Subcutaneous abdominal adipose tissue (tissue), 5 donors: ENCODE measurements around the gene MAGI1.

Experiments used
- H3K27ac ChIP-seq: one replicate; pipeline ENCODE4 v1.7.0; 2013; ENCODE audit warnings: low read depth, mild to moderate bottlenecking, inconsistent platforms, low read length, moderate library complexity
- H3K27me3 ChIP-seq, 5 donors: one replicate each; pipeline ENCODE4 v1.7.0; 2013; ENCODE audit warnings: low read length in 5 of 5, inconsistent platforms in 1 of 5; ENCODE audit not compliant: control insufficient read depth in 5 of 5, insufficient read depth in 4 of 5
- H3K36me3 ChIP-seq, 5 donors: one replicate each; pipeline ENCODE4 v1.7.0; 2013; ENCODE audit warnings: low read length in 5 of 5; ENCODE audit not compliant: control insufficient read depth in 5 of 5, insufficient read depth in 5 of 5
- H3K4me1 ChIP-seq, 5 donors: one replicate each; pipeline ENCODE4 v1.7.0; 2013; ENCODE audit warnings: low read length in 5 of 5, mild to moderate bottlenecking in 3 of 5, moderate library complexity in 1 of 5; ENCODE audit not compliant: control insufficient read depth in 5 of 5, insufficient read depth in 5 of 5
- H3K4me3 ChIP-seq, 5 donors: one replicate each; pipeline ENCODE4 v1.7.0; 2013; ENCODE audit warnings: low read length in 5 of 5, low read depth in 1 of 5
- H3K9ac ChIP-seq, 5 donors: one replicate each; pipeline ENCODE4 v1.7.0; 2013; ENCODE audit warnings: low read length in 5 of 5, mild to moderate bottlenecking in 4 of 5, moderate library complexity in 3 of 5
- H3K9me3 ChIP-seq, 5 donors: one replicate each; pipeline ENCODE4 v1.7.0; 2013; ENCODE audit warnings: low read length in 5 of 5; ENCODE audit not compliant: control insufficient read depth in 5 of 5
- donor health status: healthy.
- donor health status: healthy.
- donor health status: healthy.
- donor health status: healthy.
- donor health status: healthy.

MAGI1 gene

DNA sequence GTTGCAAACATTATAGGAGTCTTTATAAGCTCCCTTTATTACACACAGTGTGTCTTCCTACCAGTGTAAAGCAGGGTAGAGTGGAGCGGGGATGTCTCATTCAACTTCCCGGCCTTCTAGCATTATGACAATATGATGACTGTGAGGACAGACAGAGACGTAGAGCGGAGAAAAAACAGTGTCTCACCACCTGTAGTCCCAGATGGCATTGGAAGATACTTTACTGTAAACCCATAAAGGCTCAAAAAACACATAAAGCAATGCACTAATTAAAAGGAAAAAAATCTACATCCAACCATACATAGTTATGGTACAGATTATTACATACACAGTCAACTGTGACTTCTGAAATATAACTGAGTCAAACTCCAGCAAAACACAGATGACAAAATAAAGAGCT is 383.7 kb downstream of the MAGI1 start:
- H3K9me3 ChIP-seq = peaks cover 0 to 8% (median 6%) of the 10 kb centered on the region in 5 donors
- H3K4me1 ChIP-seq = no peaks in the 10 kb centered on the region
- no peak overlapping the region for H3K9ac ChIP-seq
- no peak overlapping the region for H3K27ac ChIP-seq
- H3K27me3 ChIP-seq = no peaks in the 10 kb centered on the region
- no peak overlapping the region for H3K4me3 ChIP-seq
- no peaks in the 10 kb centered on the region for H3K36me3 ChIP-seq

DNA sequence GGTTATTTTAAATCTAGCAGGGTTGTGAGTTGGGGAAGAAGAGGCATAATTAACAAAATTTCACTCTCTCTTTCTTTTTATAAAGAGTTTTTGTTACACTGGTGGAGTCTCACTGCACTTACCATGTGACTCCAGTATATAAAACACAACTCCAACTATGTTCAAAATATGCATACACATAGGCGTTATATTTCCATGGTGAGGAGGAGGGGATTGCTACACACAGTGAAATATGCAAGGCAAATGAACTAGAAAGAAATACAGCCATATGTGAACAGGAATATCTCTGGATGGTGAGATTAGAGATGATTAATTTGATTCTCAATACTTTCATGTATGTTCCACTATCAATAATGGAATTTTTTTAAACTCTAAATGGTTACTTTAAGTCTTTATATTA is 385.0 kb downstream of the MAGI1 start:
- no peak overlapping the region for H3K4me3 ChIP-seq
- no peaks in the 10 kb centered on the region for H3K4me1 ChIP-seq
- no peak overlapping the region for H3K9ac ChIP-seq
- no peak overlapping the region for H3K27ac ChIP-seq
- H3K9me3 ChIP-seq = peaks cover 0 to 10% (median 9%) of the 10 kb centered on the region in 5 donors
- no peaks in the 10 kb centered on the region for H3K27me3 ChIP-seq
- H3K36me3 ChIP-seq = no peaks in the 10 kb centered on the region

- Histone ChIP-seq H3K9me3 (peaks cover 5 to 26% (median 22%) of the 10 kb centered on the region in 5 donors), H3K36me3 (no peaks in the 10 kb centered on the region), H3K27me3 (no peaks in the 10 kb centered on the region), H3K4me1 (no peaks in the 10 kb centered on the region), H3K4me3 (no peak overlapping the region), H3K27ac (no peak overlapping the region), H3K9ac (no peak overlapping the region)
Observed at GRCh38 chr3:65650247-65650646, 388.5 kb downstream of the MAGI1 start.

GRCh38 chr3:65647369-65647768 is 391.3 kb downstream of the MAGI1 start:
- no peaks in the 10 kb centered on the region for H3K36me3 ChIP-seq
- H3K4me1 ChIP-seq = peaks cover 4 to 16% (median 12%) of the 10 kb centered on the region in 5 donors
- H3K4me3 ChIP-seq = no peak overlapping the region
- peaks cover 5 to 26% (median 22%) of the 10 kb centered on the region in 5 donors for H3K9me3 ChIP-seq
- no peaks in the 10 kb centered on the region for H3K27me3 ChIP-seq
- H3K27ac ChIP-seq = no peak overlapping the region
- no peak overlapping the region for H3K9ac ChIP-seq

GRCh38 chr3:65642883-65643282 is 395.8 kb downstream of the MAGI1 start:
- peaks cover 5 to 16% (median 10%) of the 10 kb centered on the region in 5 donors for H3K9me3 ChIP-seq
- peaks cover 4 to 25% (median 12%) of the 10 kb centered on the region in 5 donors for H3K4me1 ChIP-seq
- H3K27ac ChIP-seq = no peak overlapping the region
- H3K27me3 ChIP-seq = no peaks in the 10 kb centered on the region
- H3K9ac ChIP-seq = no peak overlapping the region
- H3K4me3 ChIP-seq = no peak overlapping the region
- no peaks in the 10 kb centered on the region for H3K36me3 ChIP-seq

- H3K36me3 ChIP-seq = no peaks in the 10 kb centered on the region
- H3K9me3 ChIP-seq = peaks cover 0 to 7% (median under 1%) of the 10 kb centered on the region in 5 donors
- no peak overlapping the region for H3K4me3 ChIP-seq
- peaks cover 4 to 25% (median 12%) of the 10 kb centered on the region in 5 donors for H3K4me1 ChIP-seq
- no peak overlapping the region for H3K27ac ChIP-seq
- H3K9ac ChIP-seq = no peak overlapping the region
- H3K27me3 ChIP-seq = no peaks in the 10 kb centered on the region
Observed at GRCh38 chr3:65641777-65642176, 396.9 kb downstream of the MAGI1 start.

DNA sequence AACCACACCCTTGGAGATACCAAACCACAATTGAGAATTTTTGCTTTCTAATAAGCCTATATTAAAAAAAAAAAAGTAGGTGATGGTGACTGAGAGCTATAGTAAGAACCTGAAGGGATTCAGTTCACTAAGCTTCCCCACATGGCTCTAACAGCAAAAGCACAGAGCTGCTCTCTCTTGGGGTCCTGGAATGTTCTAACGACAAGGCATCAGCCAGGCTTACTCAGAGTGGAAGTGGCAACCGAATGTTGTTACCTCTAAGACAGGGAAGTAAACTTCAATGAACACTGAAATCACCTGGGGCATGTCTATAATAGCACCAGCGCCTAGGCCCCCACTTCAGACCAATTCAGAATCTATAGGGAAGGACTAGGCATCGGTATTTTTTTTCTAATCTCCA is 397.7 kb downstream of the MAGI1 start:
- Histone ChIP-seq H3K9ac (no peak overlapping the region), H3K4me1 (peaks cover 4 to 25% (median 12%) of the 10 kb centered on the region in 5 donors), H3K36me3 (no peaks in the 10 kb centered on the region), H3K9me3 (peaks cover 0 to 2% (median 0%) of the 10 kb centered on the region in 5 donors), H3K27me3 (no peaks in the 10 kb centered on the region), H3K27ac (no peak overlapping the region), H3K4me3 (no peak overlapping the region)

DNA sequence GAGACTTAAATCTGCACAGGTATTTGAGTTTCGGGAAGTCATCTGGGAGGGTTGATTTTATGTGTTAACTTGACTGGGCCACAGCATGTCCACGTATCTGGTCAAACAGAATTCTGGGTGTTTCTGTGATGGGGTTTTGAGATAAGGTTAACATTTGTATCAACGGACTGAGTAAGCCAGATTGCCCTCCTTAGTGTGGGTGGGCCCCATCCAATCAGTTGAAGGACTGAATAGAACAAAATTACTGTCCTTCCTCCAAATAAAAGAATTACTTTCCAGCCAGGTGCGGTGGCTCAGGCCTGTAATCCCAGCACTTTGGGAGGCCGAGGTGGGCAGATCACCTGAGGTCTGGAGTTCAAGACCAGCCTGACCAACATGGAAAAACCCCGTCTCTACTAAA is 399.3 kb downstream of the MAGI1 start:
- no peak overlapping the region for H3K4me3 ChIP-seq
- no peak overlapping the region for H3K27ac ChIP-seq
- no peaks in the 10 kb centered on the region for H3K27me3 ChIP-seq
- no peaks in the 10 kb centered on the region for H3K36me3 ChIP-seq
- no peak overlapping the region for H3K9ac ChIP-seq
- peaks cover 4 to 25% (median 12%) of the 10 kb centered on the region in 5 donors for H3K4me1 ChIP-seq
- H3K9me3 ChIP-seq = no peaks in the 10 kb centered on the region

GRCh38 chr3:65638301-65638700 is 400.4 kb downstream of the MAGI1 start:
- no peak overlapping the region for H3K4me3 ChIP-seq
- no peak overlapping the region for H3K27ac ChIP-seq
- no peaks in the 10 kb centered on the region for H3K36me3 ChIP-seq
- H3K4me1 ChIP-seq = peaks cover 0 to 19% (median 5%) of the 10 kb centered on the region in 5 donors
- H3K9ac ChIP-seq = no peak overlapping the region
- H3K27me3 ChIP-seq = no peaks in the 10 kb centered on the region
- no peaks in the 10 kb centered on the region for H3K9me3 ChIP-seq

DNA sequence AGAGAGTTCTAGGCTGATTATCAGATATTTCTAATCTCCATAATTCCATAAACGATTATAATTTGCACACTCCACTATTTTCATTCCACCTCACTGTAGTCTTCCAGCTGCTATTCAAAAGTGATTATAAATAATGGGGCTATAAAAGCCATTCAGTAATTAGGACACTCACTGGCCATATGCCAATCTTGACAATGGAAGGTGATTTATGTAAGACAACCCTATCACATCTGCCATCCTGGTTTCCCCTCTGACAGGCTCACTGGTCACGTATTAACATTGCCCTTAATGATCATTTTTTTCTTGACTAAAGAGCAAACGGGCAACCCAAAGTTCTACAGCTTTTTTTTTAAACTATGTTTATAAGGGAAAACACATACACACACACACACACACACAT is 402.4 kb downstream of the MAGI1 start:
- Histone ChIP-seq H3K9me3 (no peaks in the 10 kb centered on the region), H3K36me3 (no peaks in the 10 kb centered on the region), H3K4me1 (peaks cover 0 to 5% (median 0%) of the 10 kb centered on the region in 5 donors), H3K27ac (no peak overlapping the region), H3K4me3 (no peak overlapping the region), H3K27me3 (no peaks in the 10 kb centered on the region), H3K9ac (no peak overlapping the region)

DNA sequence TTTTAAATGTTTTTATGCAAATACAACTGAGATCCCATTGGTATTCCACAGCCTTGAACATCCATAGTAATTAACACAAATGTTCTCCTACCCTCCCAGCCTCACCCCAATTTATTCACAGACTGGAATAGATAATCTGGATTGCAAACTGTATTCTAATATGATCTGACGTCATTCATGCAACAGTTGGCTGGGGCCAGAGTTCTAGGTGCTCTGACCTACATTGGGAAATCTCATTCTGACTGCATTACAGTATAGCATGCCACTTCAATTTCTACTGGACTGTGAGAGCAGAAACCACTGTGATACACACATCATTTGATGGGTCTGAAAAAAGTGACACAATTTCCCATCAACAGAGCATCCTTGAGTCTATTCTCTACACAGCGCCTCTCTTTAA is 403.1 kb downstream of the MAGI1 start:
- H3K9me3 ChIP-seq = no peaks in the 10 kb centered on the region
- H3K9ac ChIP-seq = no peak overlapping the region
- no peak overlapping the region for H3K27ac ChIP-seq
- no peaks in the 10 kb centered on the region for H3K27me3 ChIP-seq
- peaks cover 0 to 4% (median 0%) of the 10 kb centered on the region in 5 donors for H3K4me1 ChIP-seq
- H3K36me3 ChIP-seq = no peaks in the 10 kb centered on the region
- H3K4me3 ChIP-seq = no peak overlapping the region
